GM21717 (cell line): ENCODE results near the gene CGB3.
"Not testable (repeated sequence)": the region's sequence is repeated elsewhere in the genome, so short reads cannot be mapped to it uniquely, and the experiment has no call there.

Source experiments
- ATAC-seq: cut with Tn5 transposase; IDR thresholded peaks from one replicate; pipeline ENCODE4 v1.9.1; 2021; ENCODE audit warnings: mild to moderate bottlenecking, moderate library complexity; ENCODE audit not compliant: unreplicated experiment

CGB3 gene

GRCh38 chr19:49043548-49043947 is 19.4 kb upstream of the CGB3 start, which contains the start of gene CGB5:
CGB5 (plus strand) TSS chr19:49043848; CDS start chr19:49044210, 362 bp downstream.
- ATAC-seq, result not testable (repeated sequence)

GRCh38 chr19:49042666-49043065 is 18.5 kb upstream of the CGB3 start:
- not testable (repeated sequence) for ATAC-seq

- no peak for ATAC-seq
Observed at GRCh38 chr19:49042177-49042576, 18.0 kb upstream of the CGB3 start.

GRCh38 chr19:49039736-49040135 is 15.6 kb upstream of the CGB3 start:
- ATAC-seq, result not testable (repeated sequence)

- not testable (repeated sequence) for ATAC-seq
Observed at GRCh38 chr19:49038557-49039276, 14.6 kb upstream of the CGB3 start.

GRCh38 chr19:49038111-49038510 is 14.0 kb upstream of the CGB3 start:
- ATAC-seq, result not testable (repeated sequence)

- ATAC-seq, result not testable (repeated sequence)
Observed at GRCh38 chr19:49036815-49037214, 12.7 kb upstream of the CGB3 start, which contains the start of gene CGB1. CGB1 (minus strand) TSS chr19:49036895; CDS start chr19:49036711, 184 bp downstream.

- ATAC-seq, result not testable (repeated sequence)
Observed at GRCh38 chr19:49031642-49032301, 7.6 kb upstream of the CGB3 start, which contains the start of gene CGB2. CGB2 (plus strand) TSS chr19:49031890; CDS start chr19:49032096, 206 bp downstream.

- ATAC-seq, result not testable (repeated sequence)
Observed at GRCh38 chr19:49030323-49030722, 6.2 kb upstream of the CGB3 start.

GRCh38 chr19:49029749-49030148 is 5.6 kb upstream of the CGB3 start:
- ATAC-seq, result not testable (repeated sequence)

- ATAC-seq, result not testable (repeated sequence)
Observed at GRCh38 chr19:49028686-49029085, 4.6 kb upstream of the CGB3 start.

GRCh38 chr19:49025599-49025998 is 1.5 kb upstream of the CGB3 start:
- ATAC-seq, result not testable (repeated sequence)

GRCh38 chr19:49025088-49025487 is 955 bp upstream of the CGB3 start:
- not testable (repeated sequence) for ATAC-seq

GRCh38 chr19:49022116-49022515 is 2.0 kb downstream of the CGB3 start:
- ATAC-seq, result no peak

GRCh38 chr19:49020931-49021895 is 2.9 kb downstream of the CGB3 start:
- no peak for ATAC-seq

GRCh38 chr19:49020342-49020741 is 3.8 kb downstream of the CGB3 start:
- no peak for ATAC-seq

- ATAC-seq, result no peak
Observed at GRCh38 chr19:49019242-49019932, 4.7 kb downstream of the CGB3 start.

- ATAC-seq, result not testable (repeated sequence)
Observed at GRCh38 chr19:49018388-49019241, 5.5 kb downstream of the CGB3 start.

GRCh38 chr19:49017666-49018351 is 6.3 kb downstream of the CGB3 start:
- ATAC-seq, result no peak
